Activated T-cell treated with anti-CD3 and anti-CD28 coated beads, Interleukin-2, amount 50 U/mL, for 4 hours (primary cell): ENCODE measurements around the gene CDK5R2. TPM values are rescaled to one million over a fixed set of nuclear protein-coding genes. Genes with fewer than 3 reads are reported as not detected.

Experiments
- ATAC-seq, 2 donors: fragments of 200-7000 bp; cut with Tn5 transposase; one replicate each; pipeline ENCODE4 v1.10.0; 2021
- DNase-seq: peaks from one replicate; pipeline ENCODE4 v3.0.0-alpha.2; 2020
- H3K27me3 Mint-ChIP-seq: one replicate; pipeline ENCODE4 v1.8.0; 2021; ENCODE audit warnings: low read depth, mixed read lengths
- H3K36me3 Mint-ChIP-seq: one replicate; pipeline ENCODE4 v1.8.0; 2022; ENCODE audit warnings: mixed read lengths; ENCODE audit not compliant: insufficient read depth
- H3K4me1 Mint-ChIP-seq: one replicate; pipeline ENCODE4 v1.8.0; 2021; ENCODE audit warnings: low read depth, mixed read lengths
- H3K4me3 Mint-ChIP-seq: one replicate; pipeline ENCODE4 v1.8.0; 2021; ENCODE audit warnings: mild to moderate bottlenecking, moderate library complexity, mixed read lengths
- H3K9me3 Mint-ChIP-seq: one replicate; pipeline ENCODE4 v1.8.0; 2021; ENCODE audit warnings: mixed read lengths
- total RNA-seq, 3 donors: library from RNA; stranded (reverse); gene quantifications; one replicate each; pipeline ENCODE4 v1.2.1, GENCODE V29; 2021

Gene CDK5R2
- total RNA-seq, 3 donors from 2014 or later, result not detected

DNA sequence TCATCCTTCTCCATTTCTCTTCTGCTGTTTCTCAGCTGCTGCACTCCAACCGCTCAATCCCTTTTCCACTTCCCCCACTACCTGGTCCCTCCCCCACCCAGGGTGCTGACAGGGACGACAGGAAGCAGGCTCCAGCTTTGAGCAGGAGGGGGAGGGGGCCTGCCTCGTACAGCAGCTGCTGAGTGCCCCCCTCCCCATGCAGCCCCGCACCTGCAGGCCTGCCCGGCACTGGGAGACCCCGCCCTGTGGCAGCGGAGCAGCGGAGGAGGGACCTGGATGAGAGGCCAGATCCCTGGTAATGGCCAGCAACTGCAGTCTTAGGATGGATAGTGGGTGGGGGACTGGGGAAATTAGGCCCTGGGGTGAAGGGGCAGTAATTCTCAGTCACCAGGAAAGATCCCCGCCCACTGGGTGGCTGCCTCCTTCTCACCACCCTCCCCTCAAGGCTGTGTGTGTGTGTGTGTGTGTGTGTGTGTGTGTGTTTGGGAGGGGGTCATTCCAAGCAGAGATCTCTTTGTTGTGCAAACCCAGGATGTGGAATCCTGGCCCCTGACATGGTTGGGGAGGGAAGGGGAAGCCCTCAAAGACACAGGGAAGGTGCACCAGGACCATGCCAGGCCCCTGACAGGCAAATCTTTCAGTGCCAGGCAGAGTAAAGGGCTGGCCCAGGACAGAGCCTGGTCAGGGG lies 40.6 kb downstream of the CDK5R2 start:
- no peaks in the 10 kb centered on the region for H3K36me3 Mint-ChIP-seq
- ATAC-seq (no peak), DNase-seq (no peak)
- H3K27me3 Mint-ChIP-seq, result peaks cover 77% of the 10 kb centered on the region
- peaks cover 17% of the 10 kb centered on the region for H3K4me1 Mint-ChIP-seq
- H3K4me3 Mint-ChIP-seq, result no peak overlapping the region
- H3K9me3 Mint-ChIP-seq, result no peaks in the 10 kb centered on the region

DNA sequence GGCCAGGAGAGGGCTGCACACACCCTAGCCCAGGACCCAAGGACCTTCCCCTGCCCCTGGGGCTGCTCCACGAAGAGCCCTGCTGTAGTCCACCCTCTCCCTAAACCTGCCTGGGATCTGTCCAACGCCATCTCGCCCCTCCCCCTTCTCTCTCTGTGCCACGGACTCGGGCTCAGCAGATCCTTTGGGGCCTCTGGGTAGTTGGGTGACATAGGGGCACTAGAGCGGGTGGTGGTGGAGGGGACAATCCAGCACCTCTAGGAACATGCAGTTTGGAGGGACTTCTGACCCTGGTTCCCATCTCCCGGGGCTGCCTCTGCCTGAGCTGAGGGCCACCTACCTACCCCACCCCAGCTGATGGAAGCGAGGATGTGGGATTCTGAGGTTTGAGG lies 41.1 kb downstream of the CDK5R2 start:
- Mint-ChIP-seq H3K4me1 (peaks cover 17% of the 10 kb centered on the region), H3K27me3 (peaks cover 77% of the 10 kb centered on the region), H3K36me3 (no peaks in the 10 kb centered on the region), H3K4me3 (no peak overlapping the region), H3K9me3 (no peaks in the 10 kb centered on the region)
- ATAC-seq, result no peak
- no peak for DNase-seq

DNA sequence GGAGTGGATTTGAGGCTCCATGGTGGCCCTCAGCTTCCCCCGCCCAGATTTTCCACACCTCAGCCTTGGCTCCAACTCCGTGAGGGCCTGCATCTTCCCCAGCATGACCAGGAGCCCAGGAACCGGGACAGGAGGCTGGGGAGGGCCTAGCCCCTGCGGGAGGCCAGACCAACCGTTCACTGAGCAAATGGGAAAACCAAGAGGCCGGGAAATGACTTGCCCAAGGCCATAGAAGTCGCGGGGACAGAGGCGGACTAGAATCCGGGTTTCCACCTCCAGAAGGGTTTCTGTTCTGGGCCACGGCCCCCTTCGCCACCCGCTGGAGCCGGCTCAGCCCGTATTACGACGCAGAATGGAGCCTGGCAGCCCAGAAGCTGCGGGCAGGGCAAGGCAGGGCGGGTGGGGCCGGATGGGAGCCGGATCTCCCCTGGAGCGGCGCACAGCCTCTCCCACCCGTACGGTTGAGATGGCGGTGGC lies 41.7 kb downstream of the CDK5R2 start:
- Mint-ChIP-seq H3K4me1 (peaks cover 15% of the 10 kb centered on the region), H3K4me3 (no peak overlapping the region), H3K9me3 (no peaks in the 10 kb centered on the region), H3K27me3 (peaks cover 77% of the 10 kb centered on the region), H3K36me3 (no peaks in the 10 kb centered on the region)
- ATAC-seq (peak in 1 of 2 donors; percentile 13), DNase-seq (no peak)

DNA sequence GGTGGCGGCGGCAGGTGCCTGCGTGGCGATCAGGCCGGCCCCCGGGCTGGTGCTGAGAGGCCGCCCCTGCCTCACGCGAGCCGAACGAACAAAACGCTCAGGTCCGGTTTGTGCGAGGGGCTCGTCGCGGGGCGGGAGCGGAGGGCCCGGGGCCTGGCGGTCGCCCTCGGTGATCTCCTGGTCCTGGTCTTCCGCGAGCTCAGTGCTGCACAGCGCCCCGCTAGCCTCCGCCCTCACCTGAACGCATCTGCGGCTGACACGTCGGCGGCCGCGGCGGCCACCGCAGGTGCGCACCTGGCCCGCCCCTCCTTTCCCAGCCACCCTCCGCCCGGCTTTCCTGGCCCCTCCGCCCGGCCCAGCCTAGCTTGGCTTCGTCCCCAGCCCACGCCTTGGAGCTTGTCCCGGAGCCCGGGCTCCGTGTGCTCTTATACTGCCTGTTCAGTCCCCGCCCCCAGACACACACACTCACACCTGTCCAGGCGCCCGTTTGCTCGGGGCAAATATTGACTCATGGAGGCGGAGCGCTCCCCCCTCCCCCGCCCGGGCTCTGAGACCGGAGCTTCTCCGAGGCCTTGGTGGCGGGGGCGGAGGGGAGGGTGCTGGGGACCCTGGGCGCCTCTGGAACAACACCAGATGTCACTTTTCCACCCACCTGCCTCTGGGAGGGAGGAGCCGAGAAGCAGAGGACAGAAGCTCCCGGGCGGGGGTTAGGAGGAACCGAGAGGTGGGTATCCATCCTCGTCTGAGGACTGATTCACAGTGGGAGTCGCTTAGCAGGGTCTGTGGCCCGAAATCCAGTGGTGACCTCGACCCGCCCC lies 42.3 kb downstream of the CDK5R2 start:
- ATAC-seq, result peak; percentile 32 to 41
- Mint-ChIP-seq H3K4me3 (peak overlapping the region; percentile 26), H3K27me3 (peaks cover 74% of the 10 kb centered on the region), H3K36me3 (no peaks in the 10 kb centered on the region), H3K9me3 (no peaks in the 10 kb centered on the region), H3K4me1 (peaks cover 13% of the 10 kb centered on the region)
- peak; percentile 45 for DNase-seq

DNA sequence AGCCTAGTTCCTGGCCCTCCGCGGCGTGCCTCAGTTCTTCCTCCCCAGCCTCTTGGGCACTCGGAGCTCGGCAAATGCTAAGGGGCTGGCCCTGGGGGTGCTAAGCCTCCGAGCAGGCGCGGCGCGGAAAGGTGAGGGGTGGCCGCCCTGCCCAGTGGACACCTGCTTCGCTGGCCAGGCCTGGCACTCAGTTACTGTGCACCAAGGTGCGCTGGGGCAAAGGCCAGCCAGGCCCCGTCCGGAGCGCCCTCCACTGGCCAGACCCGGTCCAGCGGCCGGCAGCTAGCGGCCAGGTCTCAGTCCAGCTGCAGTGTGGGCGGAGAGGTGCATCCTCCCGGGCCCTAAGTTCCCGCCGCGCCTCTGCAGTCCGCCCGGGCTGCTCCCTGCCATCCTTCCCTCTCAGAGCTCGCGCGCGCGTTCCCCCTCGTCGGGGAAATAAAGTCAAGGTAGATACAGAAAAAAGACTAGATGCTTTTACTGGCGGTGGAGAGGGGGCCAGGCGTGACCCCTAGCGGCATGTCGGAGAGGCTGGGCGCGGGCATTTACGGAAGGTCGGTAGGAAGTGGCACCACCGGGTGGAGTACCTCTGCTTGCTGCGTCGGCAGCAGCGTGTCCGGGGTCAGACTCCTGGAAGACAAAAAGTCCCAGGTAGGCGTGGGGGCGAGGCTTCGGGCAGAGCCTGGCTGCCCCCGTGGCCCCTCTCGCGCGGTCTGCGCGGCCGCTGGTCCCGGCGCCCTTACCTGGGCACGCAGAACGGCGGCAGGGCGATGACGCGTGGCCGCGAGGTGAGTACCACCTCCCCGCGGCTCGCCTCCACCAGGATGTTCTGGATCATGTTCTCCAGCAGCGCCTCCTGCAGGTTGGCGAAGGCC lies 43.2 kb downstream of the CDK5R2 start:
- Mint-ChIP-seq H3K27me3 (peaks cover 72% of the 10 kb centered on the region), H3K9me3 (no peaks in the 10 kb centered on the region), H3K36me3 (no peaks in the 10 kb centered on the region), H3K4me3 (peak overlapping the region; percentile 50), H3K4me1 (peaks cover 13% of the 10 kb centered on the region)
- no peak for DNase-seq
- peak; percentile 59 to 61 for ATAC-seq

DNA sequence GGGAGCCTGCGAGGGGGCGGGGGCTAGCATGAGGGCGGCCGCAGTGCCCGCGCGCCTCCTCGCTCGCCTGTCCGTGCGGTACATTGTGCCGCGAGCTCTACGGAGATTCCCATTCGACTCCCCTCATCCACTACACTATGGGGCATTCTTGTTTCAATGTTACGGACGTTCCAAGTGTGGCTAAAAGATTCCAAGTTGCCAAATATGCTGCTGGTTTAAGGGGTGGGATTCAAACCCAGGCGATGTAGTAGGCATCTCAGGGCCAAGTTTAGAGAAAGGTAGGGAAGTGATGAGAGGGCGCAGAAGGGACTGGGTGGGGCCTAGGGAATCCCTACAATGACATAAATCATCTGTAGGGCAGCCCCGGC lies 43.8 kb downstream of the CDK5R2 start:
- H3K4me3 Mint-ChIP-seq, result no peak overlapping the region
- ATAC-seq, result no peak

DNA sequence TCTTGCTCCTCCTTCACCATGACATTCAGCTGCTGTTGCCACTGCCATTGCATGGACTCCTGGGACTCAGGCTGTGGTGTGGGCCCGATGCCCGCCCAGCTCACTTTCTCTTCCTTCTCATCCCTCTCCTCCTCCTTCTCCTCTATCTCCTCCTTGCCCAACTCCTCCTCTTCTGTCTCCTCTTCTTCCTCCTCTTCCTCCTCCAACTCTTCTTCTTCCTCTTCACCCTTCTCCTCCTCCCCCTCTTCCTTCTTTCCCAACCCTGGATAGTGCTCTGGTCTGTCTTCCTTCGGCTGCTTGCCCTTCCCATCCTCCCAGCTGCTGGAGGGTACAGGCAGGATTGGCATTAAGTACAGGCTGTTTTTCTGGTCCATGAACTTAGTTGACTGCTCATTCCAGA lies 44.5 kb downstream of the CDK5R2 start:
- peaks cover 13% of the 10 kb centered on the region for H3K4me1 Mint-ChIP-seq
- no peak for DNase-seq
- no peak overlapping the region for H3K4me3 Mint-ChIP-seq
- H3K9me3 Mint-ChIP-seq, result no peaks in the 10 kb centered on the region
- H3K27me3 Mint-ChIP-seq, result peaks cover 66% of the 10 kb centered on the region
- H3K36me3 Mint-ChIP-seq, result no peaks in the 10 kb centered on the region
- no peak for ATAC-seq

More for the DNA sequence above, 43.8 kb downstream of the CDK5R2 start:
- Mint-ChIP-seq H3K27me3 (peaks cover 69% of the 10 kb centered on the region), H3K9me3 (no peaks in the 10 kb centered on the region), H3K36me3 (no peaks in the 10 kb centered on the region), H3K4me1 (peaks cover 13% of the 10 kb centered on the region)
- no peak for DNase-seq

DNA sequence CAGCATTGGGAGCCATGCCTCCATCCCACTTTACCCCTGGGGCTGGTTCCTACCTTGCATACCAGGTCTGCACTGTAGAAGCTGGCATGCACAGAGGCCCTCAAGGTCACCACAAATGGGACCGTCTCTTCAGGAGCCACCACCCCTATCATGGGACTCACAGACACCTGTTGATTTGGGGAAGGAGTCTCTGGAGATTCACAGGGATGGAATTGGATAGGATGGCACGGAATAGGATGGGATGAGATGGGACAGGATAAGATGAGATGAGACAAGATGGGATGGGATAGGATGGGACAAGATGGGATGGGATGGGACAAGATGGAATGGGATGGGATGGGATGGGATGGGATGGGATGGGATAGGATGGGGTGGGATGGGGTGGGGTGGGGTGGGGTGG lies 49.8 kb downstream of the CDK5R2 start:
- Mint-ChIP-seq H3K36me3 (no peaks in the 10 kb centered on the region), H3K4me1 (no peaks in the 10 kb centered on the region), H3K4me3 (no peak overlapping the region), H3K27me3 (peaks cover 44% of the 10 kb centered on the region), H3K9me3 (no peaks in the 10 kb centered on the region)
- DNase-seq (no peak), ATAC-seq (no peak)

DNA sequence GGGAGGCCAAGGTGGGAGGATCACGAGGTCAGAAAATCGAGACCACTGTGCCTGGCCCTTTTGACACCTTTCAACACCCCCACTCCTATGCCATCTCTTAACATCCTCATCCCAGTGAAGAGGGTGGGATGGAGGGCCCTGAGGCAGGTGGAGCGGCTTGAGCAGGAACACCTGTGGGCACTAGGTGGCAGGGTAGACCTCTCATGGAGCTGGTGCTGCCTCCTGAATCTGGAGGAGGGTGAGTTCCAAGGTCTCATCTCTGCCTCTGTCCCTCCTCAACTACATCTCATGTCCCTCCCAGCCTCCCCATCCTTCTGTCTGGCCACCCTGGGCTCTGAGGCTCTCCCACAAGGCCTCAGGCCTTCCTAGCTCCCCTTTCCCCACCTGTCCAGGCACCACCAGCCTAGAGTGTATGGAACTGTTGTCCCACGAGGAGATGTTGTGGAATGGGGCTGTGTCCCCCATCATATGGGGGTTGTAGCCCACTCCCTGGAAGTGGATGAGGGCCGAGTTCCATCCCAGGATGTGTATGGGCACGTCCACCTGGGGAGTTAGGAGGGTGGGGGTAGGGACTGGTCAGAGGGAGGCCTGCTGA lies 50.8 kb downstream of the CDK5R2 start:
- Mint-ChIP-seq H3K27me3 (peaks cover 43% of the 10 kb centered on the region), H3K4me3 (no peak overlapping the region), H3K36me3 (no peaks in the 10 kb centered on the region), H3K9me3 (no peaks in the 10 kb centered on the region), H3K4me1 (no peaks in the 10 kb centered on the region)
- no peak for DNase-seq
- peak; percentile 52 to 65 for ATAC-seq

DNA sequence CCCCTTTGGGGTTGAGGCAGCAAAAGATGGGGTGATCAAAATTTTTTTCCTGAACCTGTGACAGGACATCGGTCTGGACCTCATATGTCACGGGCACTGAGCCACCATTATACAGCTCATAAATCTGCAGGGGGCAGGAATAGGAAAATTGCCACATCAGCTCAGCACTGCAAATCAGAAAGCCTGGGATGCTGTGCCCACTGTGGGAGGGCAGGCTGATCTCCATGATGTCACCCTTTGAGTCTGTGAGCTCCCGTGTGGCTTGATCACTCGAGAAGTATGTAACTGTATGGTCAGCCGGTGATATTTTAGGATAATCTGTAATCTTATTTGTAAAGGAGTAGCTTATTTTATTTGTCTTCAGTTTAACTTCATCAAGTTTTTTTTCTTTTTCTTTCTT lies 51.4 kb downstream of the CDK5R2 start:
- no peak for ATAC-seq
- Mint-ChIP-seq H3K36me3 (no peaks in the 10 kb centered on the region), H3K9me3 (no peaks in the 10 kb centered on the region)

More for the DNA sequence above, 51.4 kb downstream of the CDK5R2 start:
- Mint-ChIP-seq H3K4me1 (no peaks in the 10 kb centered on the region), H3K27me3 (peaks cover 37% of the 10 kb centered on the region), H3K4me3 (no peak overlapping the region)
- no peak for DNase-seq

Other genes starting within 250 kb of the CDK5R2 start
- gene TTLL4, start 248.8 kb upstream of the CDK5R2 start, total RNA-seq, result 10 to 100 TPM; 44.2 to 53.0 (median 52.5) TPM
- gene CYP27A1, start 177.5 kb upstream of the CDK5R2 start, total RNA-seq, result under 1 TPM; 0.14 to 0.26 (median 0.15) TPM
- gene PRKAG3, start 127.9 kb upstream of the CDK5R2 start, total RNA-seq, result not detected
- under 1 TPM in 1 of 3 donors, not detected in 2; 0.11 TPM for gene WNT6, start 99.9 kb upstream of the CDK5R2 start, total RNA-seq
- gene WNT10A, start 78.8 kb upstream of the CDK5R2 start, total RNA-seq, result 1 to 10 TPM; 1.4 to 2.7 (median 2.3) TPM
- not detected for gene FEV, start 25.5 kb downstream of the CDK5R2 start, total RNA-seq
- gene CRYBA2, start 33.8 kb downstream of the CDK5R2 start, total RNA-seq, result not detected
- gene CFAP65, start 81.8 kb downstream of the CDK5R2 start, total RNA-seq, result not detected
- gene IHH, start 101.3 kb downstream of the CDK5R2 start, total RNA-seq, result under 1 TPM in 1 of 3 donors, not detected in 2; 0.28 TPM
- 10 to 100 TPM; 26.5 to 33.3 (median 30.1) TPM for gene NHEJ1, start 201.1 kb downstream of the CDK5R2 start, total RNA-seq
- under 1 TPM; 0.71 to 0.89 (median 0.84) TPM for gene SLC23A3, start 210.4 kb downstream of the CDK5R2 start, total RNA-seq
- 10 to 100 TPM; 66.8 to 78.9 (median 72.7) TPM for gene CNPPD1, start 217.3 kb downstream of the CDK5R2 start, total RNA-seq
- gene RETREG2, start 218.6 kb downstream of the CDK5R2 start, total RNA-seq, result 10 to 100 TPM; 55.0 to 63.1 (median 62.7) TPM
- gene ZFAND2B, start 247.1 kb downstream of the CDK5R2 start, total RNA-seq, result 10 to 100 TPM; 27.0 to 35.3 (median 31.7) TPM